Measurements from ENCODE around the gene PPFIA3. TPM values are rescaled to one million over a fixed set of nuclear protein-coding genes. Genes with fewer than 3 reads are reported as not detected.
"Not testable (repeated sequence)": the region's sequence is repeated elsewhere in the genome, so short reads cannot be mapped to it uniquely, and the experiment has no call there.

The PPFIA3 gene
- total RNA-seq, 1 donor from 2014 or later, result 3.1 TPM

DNA sequence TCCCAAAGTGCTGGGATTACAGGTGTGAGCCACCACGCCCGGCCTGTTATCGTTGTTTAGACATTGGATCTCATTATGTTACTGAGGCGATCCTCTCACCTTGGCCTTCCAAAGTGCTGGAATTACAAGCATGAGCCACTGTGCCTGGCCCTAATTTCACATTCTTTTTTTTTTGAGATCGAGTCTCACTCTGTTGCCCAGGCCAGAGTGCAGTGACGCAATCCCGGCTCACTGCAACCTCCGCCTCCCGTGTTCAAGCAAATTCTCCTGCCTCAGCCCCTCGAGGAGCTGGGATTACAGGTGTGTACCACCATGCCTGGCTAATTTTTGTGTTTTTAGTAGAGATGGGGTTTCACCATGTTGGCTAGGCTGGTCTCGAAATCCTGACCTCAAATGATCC is 3.9 kb downstream of the PPFIA3 start:
- DNase-seq (ENCODE audit: low spot score), result not testable (repeated sequence)

DNA sequence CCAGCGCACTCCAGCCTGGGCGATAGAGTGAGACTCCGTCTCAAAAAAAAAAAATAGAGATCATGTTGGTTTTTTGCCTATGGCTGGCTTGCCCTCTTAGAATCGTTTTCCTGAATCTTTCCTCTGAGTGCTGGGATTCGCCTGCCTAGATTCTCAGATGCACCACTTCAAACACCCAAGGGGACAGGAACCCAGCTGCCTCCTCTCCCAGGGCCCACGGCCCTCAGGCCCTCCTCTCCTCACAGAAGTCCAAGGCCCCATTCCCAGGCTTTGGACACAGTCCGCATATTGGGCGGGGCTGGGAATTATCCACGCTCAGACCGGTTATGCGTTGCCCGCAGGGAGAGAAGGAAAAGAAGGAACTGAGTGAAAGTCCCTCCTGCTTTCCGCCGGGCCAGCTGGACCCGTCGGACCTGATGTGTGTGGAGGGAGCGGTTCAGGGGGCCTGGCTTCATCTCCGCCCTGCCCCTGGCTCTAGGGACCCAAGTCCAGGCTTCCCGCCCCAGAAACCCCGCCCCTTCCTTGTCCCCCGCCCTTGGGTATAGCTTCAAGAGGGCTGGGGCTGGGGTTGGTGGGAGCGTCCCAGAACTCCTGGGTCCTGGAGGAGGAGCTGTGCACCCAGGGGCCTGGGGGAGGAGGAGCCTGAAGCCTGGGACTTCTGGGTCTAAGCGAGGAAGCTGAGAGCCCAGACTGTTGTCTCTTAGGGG is 5.8 kb downstream of the PPFIA3 start:
- no peak for DNase-seq (ENCODE audit: low spot score)

DNA sequence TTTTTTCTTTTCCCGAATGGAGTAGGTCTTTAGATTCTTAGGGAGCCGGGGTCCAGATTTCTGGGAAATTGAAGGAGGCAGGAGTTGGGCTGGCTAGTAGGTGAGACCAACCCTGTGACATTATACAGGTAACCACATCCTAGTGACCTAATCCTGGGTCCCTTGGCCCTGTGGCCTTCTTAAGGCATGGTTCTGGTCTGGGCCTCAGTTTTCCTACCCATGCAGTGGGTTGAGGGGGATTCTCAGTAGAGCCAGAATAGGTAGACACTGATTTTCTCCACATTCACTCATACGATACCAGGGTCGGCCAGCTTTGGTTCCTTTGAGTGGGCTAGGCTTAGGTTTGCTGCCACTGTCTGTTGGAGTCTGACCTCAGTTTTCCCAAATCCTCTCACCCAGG is 7.2 kb downstream of the PPFIA3 start:
- DNase-seq (ENCODE audit: low spot score), result no peak

DNA sequence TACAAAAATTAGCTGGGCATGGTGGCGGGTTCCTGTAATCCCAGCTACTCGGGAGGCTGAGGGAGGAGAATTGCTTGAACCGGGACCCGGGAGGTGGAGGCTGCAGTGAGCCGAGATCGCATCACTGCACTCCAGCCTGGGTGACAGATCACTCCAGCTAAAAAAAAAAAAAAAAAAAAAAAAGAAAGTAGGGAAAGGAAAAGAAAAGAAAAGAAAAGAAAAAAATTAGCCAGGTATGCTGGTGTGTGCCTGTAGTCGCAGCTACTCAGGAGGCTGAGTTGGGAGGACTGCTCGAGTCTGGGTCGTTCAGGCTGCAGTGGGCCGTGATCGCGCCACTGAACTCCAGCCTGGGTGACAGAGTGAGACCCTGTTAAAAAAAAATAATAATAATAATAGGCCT is 7.9 kb downstream of the PPFIA3 start:
- DNase-seq (ENCODE audit: low spot score), result not testable (repeated sequence)

DNA sequence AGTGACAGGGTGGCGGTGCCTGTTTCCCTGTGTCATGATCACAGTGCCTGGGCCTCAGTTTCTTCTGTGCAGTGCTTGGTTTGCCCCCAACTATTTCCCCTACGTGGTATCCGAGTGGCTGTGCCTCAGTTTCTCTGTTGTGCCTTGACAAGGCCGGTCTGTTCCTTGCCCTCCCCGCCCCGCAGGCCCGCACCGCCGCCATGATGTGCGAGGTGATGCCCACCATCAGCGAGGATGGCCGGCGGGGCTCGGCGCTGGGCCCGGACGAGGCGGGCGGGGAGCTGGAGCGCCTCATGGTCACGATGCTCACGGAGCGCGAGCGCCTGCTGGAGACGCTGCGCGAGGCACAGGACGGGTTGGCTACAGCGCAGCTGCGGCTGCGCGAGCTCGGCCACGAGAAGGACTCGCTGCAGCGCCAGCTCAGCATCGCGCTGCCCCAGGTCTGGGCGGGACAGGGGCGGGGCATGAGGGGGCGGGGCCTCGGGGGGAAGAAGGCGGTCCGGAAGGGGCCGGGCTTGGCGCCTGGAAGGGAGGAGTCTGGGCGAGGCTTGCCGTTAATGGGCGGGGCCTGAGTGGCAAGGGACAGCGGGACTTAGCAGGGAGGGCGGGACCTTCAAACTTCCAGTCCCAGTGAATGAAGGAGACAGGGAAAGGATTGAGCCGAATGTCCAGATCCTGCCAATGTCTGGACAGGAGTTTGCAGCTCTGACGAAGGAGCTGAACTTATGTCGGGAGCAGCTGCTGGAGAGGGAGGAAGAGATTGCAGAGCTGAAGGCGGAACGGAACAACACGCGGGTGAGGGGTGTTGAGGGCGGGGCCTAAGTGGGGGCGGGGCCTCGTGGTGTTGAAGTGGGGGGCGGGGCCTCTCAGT is 8.6 kb downstream of the PPFIA3 start:
- peak; percentile 98 for DNase-seq (ENCODE audit: low spot score)

DNA sequence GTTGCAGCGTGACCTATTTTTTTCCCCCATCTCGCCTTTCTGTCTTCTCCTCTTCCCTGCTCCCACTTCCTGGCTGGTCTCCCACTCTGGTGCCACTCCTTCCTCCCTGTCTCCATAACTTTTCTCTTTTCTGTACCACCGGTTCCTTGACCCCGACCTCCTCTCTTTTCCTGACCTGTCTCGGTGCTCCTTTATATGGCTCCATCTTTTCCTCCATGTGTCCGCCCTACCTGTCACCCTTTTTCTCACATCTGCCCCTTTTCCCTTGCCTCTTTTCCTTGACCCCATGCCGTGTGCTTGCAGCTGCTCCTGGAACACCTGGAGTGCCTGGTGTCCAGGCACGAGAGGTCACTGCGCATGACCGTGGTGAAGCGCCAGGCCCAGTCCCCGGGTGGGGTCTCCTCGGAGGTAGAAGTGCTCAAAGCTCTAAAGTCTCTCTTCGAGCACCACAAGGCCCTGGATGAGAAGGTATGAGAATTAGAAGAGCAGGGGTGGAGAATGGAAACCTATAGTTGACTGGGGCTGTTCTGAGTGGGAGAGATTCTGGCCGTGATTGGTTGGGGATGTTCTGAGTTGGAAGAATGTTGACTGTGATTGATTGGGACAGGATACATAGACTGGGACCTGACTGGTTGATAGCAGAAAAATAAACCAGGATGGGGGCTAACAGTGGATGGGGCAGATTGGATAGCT is 9.3 kb downstream of the PPFIA3 start:
- DNase-seq (ENCODE audit: low spot score), result no peak

DNA sequence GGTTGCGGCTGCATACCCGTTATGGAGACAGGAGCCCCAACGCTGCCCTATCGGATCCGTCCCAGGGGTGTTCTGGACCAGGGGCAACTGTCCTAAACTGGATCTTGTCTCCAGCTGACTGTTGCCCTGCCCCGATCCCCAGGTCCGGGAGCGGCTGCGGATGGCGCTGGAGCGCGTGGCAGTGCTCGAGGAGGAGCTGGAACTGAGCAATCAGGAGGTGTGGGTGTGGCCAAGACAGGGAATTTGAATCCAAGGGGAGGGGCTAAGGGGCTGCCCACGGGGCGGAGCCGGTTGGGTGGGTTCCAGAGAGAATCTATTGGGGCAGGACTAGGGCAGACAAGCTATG is 9.9 kb downstream of the PPFIA3 start:
- DNase-seq (ENCODE audit: low spot score), result no peak

DNA sequence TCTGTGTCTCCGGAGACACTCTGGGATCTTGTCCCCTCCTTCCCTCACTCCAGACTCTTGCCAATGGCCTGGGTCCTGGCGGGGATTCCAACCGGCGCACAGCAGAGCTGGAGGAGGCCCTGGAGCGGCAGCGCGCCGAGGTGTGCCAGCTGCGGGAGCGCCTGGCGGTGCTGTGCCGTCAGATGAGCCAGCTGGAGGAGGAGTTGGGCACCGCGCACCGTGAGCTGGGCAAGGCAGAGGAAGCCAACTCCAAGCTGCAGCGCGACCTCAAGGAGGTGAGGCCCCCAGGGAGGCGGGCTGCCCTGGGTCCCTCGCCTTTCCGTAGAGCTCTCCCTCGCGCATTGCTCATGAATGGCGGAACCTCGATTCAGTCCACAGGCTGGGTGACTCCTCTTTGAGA is 11.0 kb downstream of the PPFIA3 start:
- DNase-seq (ENCODE audit: low spot score), result no peak

DNA sequence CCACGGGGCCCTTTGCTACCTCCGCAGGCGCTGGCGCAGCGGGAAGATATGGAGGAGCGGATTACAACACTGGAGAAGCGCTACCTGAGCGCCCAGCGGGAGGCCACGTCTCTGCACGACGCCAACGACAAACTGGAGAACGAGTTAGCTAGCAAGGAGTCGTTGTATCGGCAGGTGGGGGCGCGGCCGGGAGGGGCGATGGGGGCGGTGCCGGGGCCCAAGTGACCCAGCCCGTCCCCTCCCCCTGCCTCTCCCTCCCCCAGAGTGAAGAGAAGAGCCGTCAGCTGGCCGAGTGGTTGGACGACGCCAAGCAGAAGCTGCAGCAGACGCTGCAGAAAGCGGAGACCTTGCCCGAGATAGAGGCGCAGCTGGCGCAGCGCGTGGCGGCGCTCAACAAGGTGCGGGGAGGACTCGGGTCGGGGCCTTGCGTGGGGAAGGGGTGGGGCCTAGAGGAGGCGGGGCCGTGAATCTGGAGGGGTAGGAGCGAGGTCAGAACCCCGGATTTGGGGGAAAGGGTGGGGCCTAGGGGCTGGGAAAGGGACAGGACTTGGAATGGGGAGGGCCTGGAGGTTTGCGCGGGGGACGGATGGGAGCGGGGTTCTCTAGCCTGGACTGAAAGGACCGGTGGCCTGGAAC is 13.7 kb downstream of the PPFIA3 start:
- no peak for DNase-seq (ENCODE audit: low spot score)

DNA sequence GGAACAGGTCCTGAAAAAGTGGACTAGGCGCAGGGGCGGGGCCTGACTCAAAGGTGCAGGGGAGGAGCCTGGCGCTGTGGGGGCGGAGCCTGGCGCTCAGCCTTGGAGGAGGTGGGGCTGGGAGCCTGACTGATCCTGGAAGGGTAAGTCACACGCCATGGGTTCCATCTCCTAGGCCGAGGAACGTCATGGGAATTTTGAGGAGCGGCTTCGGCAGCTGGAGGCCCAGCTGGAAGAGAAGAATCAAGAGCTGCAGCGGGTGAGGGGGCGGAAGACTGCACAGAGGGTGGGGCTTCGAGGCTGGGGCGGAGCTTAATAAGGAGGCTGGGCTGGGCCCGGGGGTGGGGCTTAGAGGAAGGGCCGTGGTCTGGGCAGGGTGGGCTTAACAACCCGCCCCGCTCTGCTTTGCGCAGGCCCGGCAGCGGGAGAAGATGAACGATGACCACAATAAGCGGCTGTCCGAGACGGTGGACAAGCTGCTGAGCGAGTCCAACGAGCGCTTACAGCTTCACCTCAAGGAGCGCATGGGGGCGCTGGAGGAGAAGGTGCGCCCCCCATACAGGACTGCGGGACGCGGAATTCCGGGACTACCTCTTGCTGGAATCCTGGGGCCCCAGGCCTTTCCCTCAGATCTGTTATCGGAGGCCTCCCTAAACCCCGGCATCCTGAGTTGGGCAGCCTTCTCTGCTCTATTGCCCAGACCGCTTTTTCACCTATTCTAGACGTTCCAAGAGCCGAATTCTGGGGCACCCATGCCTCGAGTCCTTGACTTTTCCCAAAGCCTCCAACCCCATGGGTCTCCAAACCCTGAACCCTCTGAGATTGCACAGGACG is 14.5 kb downstream of the PPFIA3 start:
- DNase-seq (ENCODE audit: low spot score), result no peak

DNA sequence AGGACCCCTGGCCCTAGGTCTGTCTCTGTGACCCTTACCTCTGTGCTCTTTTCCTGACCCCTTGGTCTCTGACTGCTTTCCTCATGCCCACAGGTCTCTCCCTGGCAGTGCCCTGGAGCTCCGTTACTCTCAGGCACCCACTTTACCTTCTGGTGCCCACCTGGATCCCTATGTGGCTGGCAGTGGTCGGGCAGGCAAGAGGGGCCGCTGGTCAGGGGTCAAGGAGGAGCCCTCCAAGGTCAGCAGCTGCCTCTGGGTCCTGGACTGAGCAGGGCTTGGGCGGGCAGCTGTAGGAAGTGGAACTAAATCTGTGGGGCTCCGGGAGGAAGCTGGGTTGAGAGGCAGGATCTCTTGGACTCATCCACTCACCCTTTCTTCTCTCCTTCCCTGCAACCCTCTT is 16.3 kb downstream of the PPFIA3 start:
- no peak for DNase-seq (ENCODE audit: low spot score)

DNA sequence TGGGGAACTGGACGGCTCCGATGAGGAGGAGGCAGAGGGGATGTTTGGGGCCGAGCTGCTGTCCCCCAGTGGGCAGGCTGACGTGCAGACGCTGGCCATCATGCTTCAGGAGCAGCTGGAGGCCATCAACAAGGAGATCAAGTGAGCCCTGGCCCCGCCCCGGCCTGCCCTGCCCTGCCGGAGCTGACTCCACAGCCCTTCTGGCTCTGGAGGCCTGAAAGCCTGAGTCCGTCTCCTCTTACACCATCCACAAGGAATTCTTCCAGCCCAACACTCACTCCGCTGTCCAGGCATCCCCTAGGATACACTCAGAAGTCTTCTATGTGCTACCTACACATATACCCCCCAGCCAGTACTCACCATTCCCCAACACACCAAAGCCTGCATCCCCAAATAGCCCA is 17.4 kb downstream of the PPFIA3 start:
- no peak for DNase-seq (ENCODE audit: low spot score)

DNA sequence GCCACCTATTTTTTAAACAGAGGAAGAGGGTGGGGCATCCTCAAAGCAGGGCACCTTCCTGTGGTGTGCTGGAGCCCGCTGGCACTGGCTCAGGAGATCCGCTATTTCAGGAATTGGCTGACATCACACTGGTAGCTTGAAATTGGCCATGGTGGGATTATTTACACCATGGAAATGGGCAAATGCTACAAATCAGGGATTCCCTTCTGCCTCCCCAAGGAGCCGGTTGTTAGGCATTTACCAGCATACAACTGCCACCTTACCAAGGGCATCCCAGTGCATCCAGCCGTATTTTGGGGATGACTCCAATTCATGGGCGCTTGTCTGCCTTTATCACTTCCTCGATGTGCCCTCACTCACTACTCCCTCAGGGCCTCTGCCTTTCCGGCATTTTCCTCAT is 21.6 kb downstream of the PPFIA3 start:
- no peak for DNase-seq (ENCODE audit: low spot score)

DNA sequence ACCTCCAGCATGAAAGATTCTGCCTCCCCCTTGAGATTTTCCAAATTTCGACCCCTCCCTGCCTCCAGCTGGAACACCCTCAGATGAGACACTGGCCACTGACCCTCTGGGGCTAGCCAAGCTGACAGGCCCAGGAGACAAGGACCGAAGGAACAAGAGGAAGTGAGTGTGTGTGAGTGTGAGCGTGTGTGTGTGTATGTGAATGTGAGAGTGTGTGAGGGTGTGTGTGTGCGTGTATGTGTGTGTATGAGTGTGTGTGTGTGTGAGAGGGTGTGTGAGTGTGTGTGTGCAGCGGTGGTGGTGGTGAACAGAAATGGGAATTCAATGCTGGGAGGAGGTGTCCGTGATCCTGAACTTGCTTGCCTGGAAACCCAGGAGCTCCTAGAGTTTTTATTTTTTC is 22.0 kb downstream of the PPFIA3 start:
- DNase-seq (ENCODE audit: low spot score), result no peak

DNA sequence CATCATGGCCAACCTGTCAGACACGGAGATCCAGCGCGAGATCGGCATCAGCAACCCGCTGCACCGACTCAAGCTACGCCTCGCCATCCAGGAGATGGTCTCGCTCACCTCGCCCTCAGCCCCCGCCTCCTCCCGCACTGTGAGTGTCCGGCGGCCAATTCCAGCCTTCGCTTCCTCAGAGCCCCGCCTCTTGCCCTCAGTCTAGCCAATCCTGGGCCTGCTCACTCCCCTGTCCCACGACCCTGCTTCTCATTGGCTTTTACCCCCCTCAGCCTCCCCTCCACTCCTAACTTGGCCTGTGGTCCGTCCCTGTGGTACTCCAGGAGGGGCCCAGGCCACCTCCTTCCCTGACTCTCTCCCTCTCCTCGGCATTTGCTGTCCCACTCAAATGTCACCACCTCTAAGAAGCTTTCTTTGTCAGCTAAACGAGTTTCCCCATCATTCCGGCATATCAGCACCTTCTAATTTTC is 23.6 kb downstream of the PPFIA3 start:
- no peak for DNase-seq (ENCODE audit: low spot score)

DNA sequence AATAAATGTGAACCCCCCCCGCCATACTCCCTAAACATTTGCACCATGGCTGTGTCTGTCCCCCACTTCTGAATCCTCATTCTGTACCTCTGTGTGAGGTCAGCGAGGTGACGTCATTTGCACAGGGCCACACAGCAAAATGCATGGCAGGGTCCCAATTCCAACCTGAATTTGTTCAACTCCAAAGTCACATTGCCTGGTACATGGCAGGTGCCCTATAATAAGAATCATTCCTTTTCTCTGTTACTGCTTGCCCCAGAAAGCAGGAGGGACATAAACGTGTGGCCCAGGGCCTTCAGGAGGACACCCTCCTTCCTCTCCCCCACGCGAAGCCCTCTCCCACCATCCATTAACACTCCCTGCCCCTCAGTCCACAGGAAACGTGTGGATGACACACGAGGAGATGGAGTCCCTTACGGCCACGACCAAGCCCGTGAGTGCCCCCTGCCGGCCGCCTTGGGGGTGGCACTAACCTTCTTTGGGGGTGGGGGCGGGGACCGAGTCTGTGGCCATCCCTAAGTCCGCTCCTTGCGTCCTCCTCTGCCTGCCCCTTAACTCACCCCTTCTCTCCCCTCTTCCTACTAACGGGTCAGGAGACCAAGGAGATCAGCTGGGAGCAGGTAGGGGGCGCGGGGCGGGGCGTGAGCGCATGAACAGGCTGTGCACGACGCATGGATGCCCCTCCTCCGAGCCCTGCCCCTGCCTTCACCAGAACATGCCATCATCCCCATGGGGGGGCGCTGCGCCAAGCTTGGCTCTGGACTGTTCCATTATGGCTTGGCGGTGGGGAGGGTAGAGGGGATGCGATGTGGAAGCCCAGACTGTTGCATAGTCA is 26.4 kb downstream of the PPFIA3 start:
- no peak for DNase-seq (ENCODE audit: low spot score)

DNA sequence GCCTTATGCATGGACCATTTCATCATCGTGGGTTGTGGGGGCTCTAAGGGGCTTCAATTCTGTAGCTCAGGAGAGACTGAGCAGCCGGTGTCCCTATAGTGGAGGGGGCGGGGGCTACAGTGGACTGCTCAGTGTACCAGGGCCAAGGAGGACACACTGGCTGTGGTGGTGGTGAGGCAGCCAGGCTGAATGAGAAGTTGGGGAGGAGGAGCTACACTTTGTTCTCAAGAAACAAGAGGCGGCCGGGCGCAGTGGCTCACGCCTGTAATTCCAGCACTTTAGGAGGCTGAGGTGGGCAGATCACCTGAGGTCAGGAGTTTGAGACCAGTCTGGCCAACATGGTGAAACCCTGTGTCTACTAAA is 27.0 kb downstream of the PPFIA3 start:
- not testable (repeated sequence) for DNase-seq (ENCODE audit: low spot score)

DNA sequence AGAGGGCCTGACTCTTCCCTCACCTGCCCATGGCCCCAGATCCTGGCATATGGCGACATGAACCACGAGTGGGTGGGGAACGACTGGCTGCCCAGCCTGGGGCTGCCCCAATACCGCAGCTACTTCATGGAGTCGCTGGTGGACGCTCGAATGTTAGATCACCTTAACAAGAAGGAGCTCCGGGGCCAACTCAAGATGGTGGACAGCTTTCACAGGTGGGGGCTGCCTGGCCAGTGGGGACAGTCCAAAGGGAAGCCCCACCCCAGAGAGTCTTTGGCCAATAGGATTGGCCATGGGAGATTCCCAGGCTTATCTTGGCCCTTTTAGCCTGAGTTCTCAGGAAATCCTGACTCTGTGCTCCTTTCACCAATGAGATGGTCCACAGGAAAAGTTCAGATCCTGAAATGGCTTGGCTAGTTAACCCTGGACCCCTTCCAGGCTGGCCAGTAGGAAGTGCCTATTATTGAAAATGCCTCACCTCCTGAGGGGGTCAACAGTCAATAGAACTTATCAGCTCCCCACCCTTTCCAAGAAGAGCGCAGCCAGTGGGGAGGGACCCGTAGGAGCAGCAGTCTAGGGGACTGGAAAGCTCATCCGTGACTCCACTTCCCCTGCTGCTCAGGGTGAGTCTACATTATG is 28.8 kb downstream of the PPFIA3 start:
- DNase-seq (ENCODE audit: low spot score), result no peak
